GM18505 (cell line): ENCODE results near the gene MORC2.

Experiments used
- ATAC-seq: cut with Tn5 transposase; IDR thresholded peaks from one replicate; pipeline ENCODE4 v1.9.1; 2021; ENCODE audit not compliant: unreplicated experiment
- POLR2A ChIP-seq: IDR thresholded peaks from 4 replicates; pipeline ENCODE4 v1.6.1; 2011; ENCODE audit warnings: borderline replicate concordance; ENCODE audit not compliant: insufficient read depth, insufficient read length; ENCODE audit errors: extremely low read depth

The MORC2 gene

GRCh38 chr22:30902496-30903357, 65.8 kb downstream of the MORC2 start:
- no peak for TF ChIP-seq POLR2A
- no peak for ATAC-seq

GRCh38 chr22:30894371-30894740, 74.2 kb downstream of the MORC2 start:
- ATAC-seq = no peak
- no peak for TF ChIP-seq POLR2A

GRCh38 chr22:30893434-30894370, 74.9 kb downstream of the MORC2 start:
- no peak for ATAC-seq
- TF ChIP-seq POLR2A = no peak

- no peak for TF ChIP-seq POLR2A
- ATAC-seq = no peak
These were observed 75.8 kb downstream of the MORC2 start for GRCh38 chr22:30892731-30893221.

- no peak for TF ChIP-seq POLR2A
- no peak for ATAC-seq
These were observed 76.3 kb downstream of the MORC2 start for GRCh38 chr22:30892286-30892685.

GRCh38 chr22:30891781-30892180, 76.8 kb downstream of the MORC2 start:
- ATAC-seq = no peak
- TF ChIP-seq POLR2A = no peak

- ATAC-seq = no peak
- TF ChIP-seq POLR2A = no peak
These were observed 77.2 kb downstream of the MORC2 start for GRCh38 chr22:30891443-30891755.

GRCh38 chr22:30890686-30891442, 77.7 kb downstream of the MORC2 start:
- no peak for ATAC-seq
- TF ChIP-seq POLR2A = no peak

- ATAC-seq = no peak
- no peak for TF ChIP-seq POLR2A
These were observed 78.5 kb downstream of the MORC2 start for GRCh38 chr22:30889996-30890480.

GRCh38 chr22:30889268-30889995, 79.1 kb downstream of the MORC2 start:
- ATAC-seq = no peak
- TF ChIP-seq POLR2A = no peak

- no peak for ATAC-seq
These were observed 80.7 kb downstream of the MORC2 start for GRCh38 chr22:30887861-30888260.

GRCh38 chr22:30887453-30887852, 81.1 kb downstream of the MORC2 start:
- ATAC-seq = no peak
- no peak for TF ChIP-seq POLR2A

More at GRCh38 chr22:30887861-30888260, 80.7 kb downstream of the MORC2 start:
- no peak for TF ChIP-seq POLR2A
